SU-DHL-6 (cell line): ENCODE measurements around the gene SFT2D2.

ENCODE experiments used
- H2AFZ ChIP-seq: fragments of 200-600 bp; sonication (generic); 2 replicates; pipeline ENCODE4 v1.6.1; 2014; ENCODE audit warnings: low read depth, mild to moderate bottlenecking, moderate library complexity, mixed read lengths, antibody characterized with exemption, low read length; ENCODE audit not compliant: severe bottlenecking
- H3F3A ChIP-seq: fragments of 200-600 bp; shearing (Covaris generic); 2 replicates; pipeline ENCODE4 v1.6.0; 2016; ENCODE audit warnings: antibody characterized with exemption, mild to moderate bottlenecking; ENCODE audit not compliant: insufficient read depth
- H3K27ac ChIP-seq: fragments of 200-600 bp; sonication (generic); 2 replicates; pipeline ENCODE4 v1.5.1; 2016; ENCODE audit warnings: low read depth, mild to moderate bottlenecking, low read length, moderate library complexity, mixed read lengths
- H3K27me3 ChIP-seq: fragments of 200-600 bp; sonication (generic), shearing (Covaris generic); 2 replicates; pipeline ENCODE4 v1.6.0; 2014; ENCODE audit warnings: mild to moderate bottlenecking, low read length
- H3K36me3 ChIP-seq: fragments of 200-600 bp; sonication (generic); 2 replicates; pipeline ENCODE4 v1.6.1; 2014; ENCODE audit warnings: mild to moderate bottlenecking, low read length, mixed read lengths
- H3K4me2 ChIP-seq: fragments of 300-600, 200-600 bp; shearing (Covaris generic), sonication (generic); 2 replicates; pipeline ENCODE4 v1.6.0; 2014; ENCODE audit warnings: low read length, low read depth, mild to moderate bottlenecking; ENCODE audit not compliant: poor library complexity, severe bottlenecking
- H3K4me3 ChIP-seq: fragments of 200-600 bp; sonication (generic); 2 replicates; pipeline ENCODE4 v1.5.1; 2014; ENCODE audit warnings: antibody characterized with exemption, low read length, mild to moderate bottlenecking, mixed read lengths; ENCODE audit not compliant: insufficient read depth, poor library complexity, severe bottlenecking
- H3K79me2 ChIP-seq: fragments of 200-600 bp; sonication (generic); 2 replicates; pipeline ENCODE4 v1.6.1; 2014; ENCODE audit warnings: mild to moderate bottlenecking, low read length, moderate library complexity; ENCODE audit not compliant: insufficient read depth
- H3K9ac ChIP-seq: fragments of 200-600 bp; sonication (generic); 2 replicates; pipeline ENCODE4 v1.7.0; 2014; ENCODE audit warnings: mild to moderate bottlenecking, low read length
- H3K9me2 ChIP-seq: fragments of 200-600 bp; sonication (generic); replicated peaks from 2 replicates; pipeline ENCODE4 v1.6.1; 2014; ENCODE audit warnings: low read length; ENCODE audit not compliant: insufficient read depth
- H3K9me3 ChIP-seq: fragments of 200-600 bp; sonication (generic); 2 replicates; pipeline ENCODE4 v1.6.1; 2014; ENCODE audit warnings: low read length, mixed read lengths; ENCODE audit not compliant: insufficient read depth
- H4K20me1 ChIP-seq: fragments of 200-600 bp; sonication (generic); 2 replicates; pipeline ENCODE4 v1.6.1; 2014; ENCODE audit warnings: low read depth, mild to moderate bottlenecking, antibody characterized with exemption, low read length, moderate library complexity, mixed read lengths
- EZH2phosphoT487 ChIP-seq: fragments of 200-600 bp; sonication (generic), shearing (Covaris generic); conservative IDR thresholded peaks from 2 replicates; pipeline ENCODE4 v1.6.1; 2018; ENCODE audit warnings: mild to moderate bottlenecking, antibody characterized with exemption, low read length, moderate library complexity, mixed read lengths
- TF ChIP-seq, protein P1 (sequence below): fragments of 200-600 bp; sonication (generic); IDR thresholded peaks from one replicate; pipeline ENCODE4 v1.5.1; 2017; ENCODE audit warnings: antibody characterized with exemption, mild to moderate bottlenecking, low read length, moderate library complexity; ENCODE audit not compliant: insufficient read depth, poor library complexity, severe bottlenecking

The SFT2D2 gene

DNA sequence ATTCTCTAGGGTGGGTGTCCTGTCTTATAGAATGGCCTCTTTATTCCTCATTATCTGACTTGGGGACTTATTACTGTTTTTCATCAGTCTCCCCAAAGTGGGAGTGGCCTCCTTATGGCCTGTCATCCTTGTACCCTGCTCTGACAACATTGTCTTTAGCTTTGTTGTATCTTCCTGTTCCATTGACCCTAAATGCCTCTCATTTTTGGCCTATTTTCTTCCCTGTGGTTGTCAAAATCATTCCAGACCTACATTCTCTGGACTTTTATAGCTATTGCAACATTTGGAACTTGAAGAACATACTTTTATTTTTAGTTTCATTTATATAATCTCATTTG lies 9.7 kb downstream of the SFT2D2 start:
- peaks cover 9% of the 10 kb centered on the region; the same call in 1 of the 2 replicates for H3K79me2 ChIP-seq
- H3K4me3 ChIP-seq = no peak overlapping the region
- H3K36me3 ChIP-seq = peaks cover 16% of the 10 kb centered on the region; the same call in 1 of the 2 replicates
- no peak overlapping the region for H2AFZ ChIP-seq
- no peak overlapping the region for H3K27ac ChIP-seq
- TF ChIP-seq EZH2phosphoT487 = no peak
- TF ChIP-seq, protein P1, sequence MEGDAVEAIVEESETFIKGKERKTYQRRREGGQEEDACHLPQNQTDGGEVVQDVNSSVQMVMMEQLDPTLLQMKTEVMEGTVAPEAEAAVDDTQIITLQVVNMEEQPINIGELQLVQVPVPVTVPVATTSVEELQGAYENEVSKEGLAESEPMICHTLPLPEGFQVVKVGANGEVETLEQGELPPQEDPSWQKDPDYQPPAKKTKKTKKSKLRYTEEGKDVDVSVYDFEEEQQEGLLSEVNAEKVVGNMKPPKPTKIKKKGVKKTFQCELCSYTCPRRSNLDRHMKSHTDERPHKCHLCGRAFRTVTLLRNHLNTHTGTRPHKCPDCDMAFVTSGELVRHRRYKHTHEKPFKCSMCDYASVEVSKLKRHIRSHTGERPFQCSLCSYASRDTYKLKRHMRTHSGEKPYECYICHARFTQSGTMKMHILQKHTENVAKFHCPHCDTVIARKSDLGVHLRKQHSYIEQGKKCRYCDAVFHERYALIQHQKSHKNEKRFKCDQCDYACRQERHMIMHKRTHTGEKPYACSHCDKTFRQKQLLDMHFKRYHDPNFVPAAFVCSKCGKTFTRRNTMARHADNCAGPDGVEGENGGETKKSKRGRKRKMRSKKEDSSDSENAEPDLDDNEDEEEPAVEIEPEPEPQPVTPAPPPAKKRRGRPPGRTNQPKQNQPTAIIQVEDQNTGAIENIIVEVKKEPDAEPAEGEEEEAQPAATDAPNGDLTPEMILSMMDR = peak; percentile 3
- H4K20me1 ChIP-seq = no peaks in the 10 kb centered on the region
- H3K9ac ChIP-seq = no peak overlapping the region
- H3K27me3 ChIP-seq = no peaks in the 10 kb centered on the region
- no peaks in the 10 kb centered on the region for H3K9me2 ChIP-seq
- H3F3A ChIP-seq = no peaks in the 10 kb centered on the region
- H3K4me2 ChIP-seq = no peak overlapping the region
- H3K9me3 ChIP-seq = no peaks in the 10 kb centered on the region

- H3F3A ChIP-seq = no peaks in the 10 kb centered on the region
- H3K79me2 ChIP-seq = peaks cover 5% of the 10 kb centered on the region; the same call in 1 of the 2 replicates
- H3K36me3 ChIP-seq = peaks cover 16% of the 10 kb centered on the region; the same call in 1 of the 2 replicates
- no peaks in the 10 kb centered on the region for H4K20me1 ChIP-seq
- H3K27me3 ChIP-seq = no peaks in the 10 kb centered on the region
- H3K9me3 ChIP-seq = no peaks in the 10 kb centered on the region
- H3K4me2 ChIP-seq = no peak overlapping the region
- H3K9me2 ChIP-seq = no peaks in the 10 kb centered on the region
- H2AFZ ChIP-seq = no peak overlapping the region
- no peak overlapping the region for H3K27ac ChIP-seq
- no peak for TF ChIP-seq EZH2phosphoT487
- TF ChIP-seq, protein P1 = no peak
- H3K9ac ChIP-seq = no peak overlapping the region
- H3K4me3 ChIP-seq = no peak overlapping the region
Measured at GRCh38 chr1:168235937-168236336, 10.1 kb downstream of the SFT2D2 start.

- no peaks in the 10 kb centered on the region for H3K79me2 ChIP-seq
- peaks cover 16% of the 10 kb centered on the region; the same call in 1 of the 2 replicates for H3K36me3 ChIP-seq
- no peak overlapping the region for H2AFZ ChIP-seq
- H4K20me1 ChIP-seq = no peaks in the 10 kb centered on the region
- no peaks in the 10 kb centered on the region for H3K9me2 ChIP-seq
- no peak overlapping the region for H3K9ac ChIP-seq
- no peaks in the 10 kb centered on the region for H3K9me3 ChIP-seq
- no peak for TF ChIP-seq EZH2phosphoT487
- H3K4me3 ChIP-seq = no peak overlapping the region
- H3F3A ChIP-seq = no peaks in the 10 kb centered on the region
- no peak overlapping the region for H3K4me2 ChIP-seq
- H3K27ac ChIP-seq = no peak overlapping the region
- no peaks in the 10 kb centered on the region for H3K27me3 ChIP-seq
Measured at GRCh38 chr1:168236836-168237611, 11.2 kb downstream of the SFT2D2 start.

DNA sequence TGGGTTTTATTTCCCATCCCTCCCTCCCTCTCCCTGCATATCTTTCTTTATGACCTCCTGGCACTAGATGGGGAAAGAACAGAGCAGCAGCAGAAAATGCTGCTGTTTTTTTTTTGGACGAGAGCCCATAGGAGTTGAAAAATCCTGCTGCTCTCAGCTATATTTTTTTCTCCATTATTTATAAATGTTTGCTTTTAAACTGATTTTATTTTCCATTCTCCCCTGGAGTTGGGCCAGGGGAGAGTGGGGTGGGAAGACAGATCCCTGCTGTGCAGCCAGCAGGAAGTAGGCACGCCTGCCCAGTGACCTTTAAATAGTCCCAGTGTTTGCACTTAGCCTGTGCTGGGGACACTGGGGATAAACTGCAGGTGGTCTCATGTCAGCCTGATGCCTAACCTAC lies 17.4 kb downstream of the SFT2D2 start:
- Histone ChIP-seq H3K9me2 (no peaks in the 10 kb centered on the region), H3K79me2 (0 out of 2 replicates have a peak, but pooled peaks cover 20% of the 10 kb centered on the region), H3K27me3 (no peaks in the 10 kb centered on the region), H3K4me3 (no peak overlapping the region), H4K20me1 (no peaks in the 10 kb centered on the region), H3K36me3 (peaks cover 12% of the 10 kb centered on the region; the same call in 1 of the 2 replicates), H3K9me3 (no peaks in the 10 kb centered on the region), H3K27ac (no peak overlapping the region), H3F3A (no peaks in the 10 kb centered on the region; the same call in 1 of the 2 replicates), H3K9ac (no peak overlapping the region), H3K4me2 (no peak overlapping the region), H2AFZ (no peak overlapping the region)
- TF ChIP-seq, protein P1 = no peak
- no peak for TF ChIP-seq EZH2phosphoT487
